Measurements from ENCODE around the gene SHISA5. TPM values are rescaled to one million over a fixed set of nuclear protein-coding genes. Genes with fewer than 3 reads are reported as not detected.

SHISA5 gene
- total and polyA plus RNA-seq, 2 experiments from 2014 or later: 192 to 369 TPM

GRCh38 chr3:48425281-48425812, 78.6 kb downstream of the SHISA5 start:
- peaks cover 38% of the 10 kb centered on the region for H3K4me1 ChIP-seq (ENCODE audit: insufficient read depth)
- 47% methylated on average over 13 of the region's 13 CpGs for WGBS (ENCODE audit: low lambda C conversion rate, missing lambda C conversion rate)
- H3K9me2 ChIP-seq (replicated peaks; ENCODE audit: insufficient read depth): no peaks in the 10 kb centered on the region
- no peak overlapping the region for H3K4me3 ChIP-seq
- no peaks in the 10 kb centered on the region for H3K9me3 ChIP-seq (ENCODE audit: low read depth)
- peaks cover 76% of the 10 kb centered on the region for H3K79me2 ChIP-seq
- H4K20me1 ChIP-seq (ENCODE audit: insufficient read depth, poor library complexity, severe bottlenecking): peaks cover 49% of the 10 kb centered on the region
- peak overlapping the region; percentile 97 for H3K4me2 ChIP-seq
- H3K27ac ChIP-seq: peak overlapping the region; percentile 51
- no peak overlapping the region for H2AFZ ChIP-seq
- TF ChIP-seq EZH2phosphoT487 (IDR thresholded peaks at IDR 0.05; ENCODE audit: low read depth, severe bottlenecking, unreplicated experiment) (no peak), EZH2 (IDR thresholded peaks at IDR 0.05; ENCODE audit: borderline replicate concordance) (no peak), CTCF (IDR thresholded peaks at IDR 0.05; ENCODE audit: poor library complexity) (no peak)
- no peak for DNase-seq (ENCODE audit: low spot score)
- H3K27me3 ChIP-seq: no peaks in the 10 kb centered on the region
- no peaks in the 10 kb centered on the region for H3K36me3 ChIP-seq (replicated peaks; ENCODE audit: insufficient read depth, low read depth)

- H3K9me2 ChIP-seq (replicated peaks; ENCODE audit: insufficient read depth): no peaks in the 10 kb centered on the region
- no peaks in the 10 kb centered on the region for H3K36me3 ChIP-seq (replicated peaks; ENCODE audit: insufficient read depth, low read depth)
- H3K4me1 ChIP-seq (ENCODE audit: insufficient read depth): peaks cover 34% of the 10 kb centered on the region
- TF ChIP-seq EZH2phosphoT487 (IDR thresholded peaks at IDR 0.05; ENCODE audit: low read depth, severe bottlenecking, unreplicated experiment) (no peak), CTCF (IDR thresholded peaks at IDR 0.05; ENCODE audit: poor library complexity) (no peak), EZH2 (IDR thresholded peaks at IDR 0.05; ENCODE audit: borderline replicate concordance) (no peak)
- H3K4me2 ChIP-seq: no peak overlapping the region
- no peak overlapping the region for H3K27ac ChIP-seq
- peaks cover 49% of the 10 kb centered on the region for H4K20me1 ChIP-seq (ENCODE audit: insufficient read depth, poor library complexity, severe bottlenecking)
- H3K79me2 ChIP-seq: peaks cover 76% of the 10 kb centered on the region
- no peak overlapping the region for H3K4me3 ChIP-seq
- H3K9me3 ChIP-seq (ENCODE audit: low read depth): no peaks in the 10 kb centered on the region
- H3K27me3 ChIP-seq: no peaks in the 10 kb centered on the region
- no peak overlapping the region for H2AFZ ChIP-seq
- DNase-seq (ENCODE audit: low spot score): no peak
- 93% methylated on average over 27 of the region's 27 CpGs for WGBS (ENCODE audit: low lambda C conversion rate, missing lambda C conversion rate)
These were observed 79.9 kb downstream of the SHISA5 start for GRCh38 chr3:48423883-48424695.

GRCh38 chr3:48423241-48423882, 80.6 kb downstream of the SHISA5 start:
- Histone ChIP-seq H3K27me3 (no peaks in the 10 kb centered on the region), H3K9me2 (replicated peaks; ENCODE audit: insufficient read depth) (no peaks in the 10 kb centered on the region), H2AFZ (no peak overlapping the region), H3K36me3 (replicated peaks; ENCODE audit: insufficient read depth, low read depth) (no peaks in the 10 kb centered on the region), H3K27ac (no peak overlapping the region), H3K4me1 (ENCODE audit: insufficient read depth) (peaks cover 34% of the 10 kb centered on the region), H3K79me2 (peaks cover 69% of the 10 kb centered on the region), H4K20me1 (ENCODE audit: insufficient read depth, poor library complexity, severe bottlenecking) (peaks cover 49% of the 10 kb centered on the region), H3K4me2 (no peak overlapping the region), H3K4me3 (no peak overlapping the region), H3K9me3 (ENCODE audit: low read depth) (no peaks in the 10 kb centered on the region)
- TF ChIP-seq CTCF (IDR thresholded peaks at IDR 0.05; ENCODE audit: poor library complexity): no peak
- TF ChIP-seq EZH2 (IDR thresholded peaks at IDR 0.05; ENCODE audit: borderline replicate concordance): no peak
- no peak for TF ChIP-seq EZH2phosphoT487 (IDR thresholded peaks at IDR 0.05; ENCODE audit: low read depth, severe bottlenecking, unreplicated experiment)
- 94% methylated on average over 25 of the region's 25 CpGs for WGBS (ENCODE audit: low lambda C conversion rate, missing lambda C conversion rate)
- DNase-seq (ENCODE audit: low spot score): no peak
